Measurements from ENCODE around the gene FITM1.

GRCh38 chr14:24088095-24088494 lies 42.4 kb upstream of the FITM1 start:
- TF ChIP-seq CTCF (conservative IDR thresholded peaks at IDR 0.05 in 1 of 2, IDR thresholded peaks at IDR 0.05 in 1 of 2; ENCODE audit: low read depth in 1 of 2, low read length in 2 of 2) = no peak
- TF ChIP-seq EZH2 (IDR thresholded peaks at IDR 0.05; ENCODE audit: low read length, missing control alignments) = no peak

All from fibroblast of lung (primary cell).